ENCODE data around the gene ARF4.

Gene ARF4

DNA sequence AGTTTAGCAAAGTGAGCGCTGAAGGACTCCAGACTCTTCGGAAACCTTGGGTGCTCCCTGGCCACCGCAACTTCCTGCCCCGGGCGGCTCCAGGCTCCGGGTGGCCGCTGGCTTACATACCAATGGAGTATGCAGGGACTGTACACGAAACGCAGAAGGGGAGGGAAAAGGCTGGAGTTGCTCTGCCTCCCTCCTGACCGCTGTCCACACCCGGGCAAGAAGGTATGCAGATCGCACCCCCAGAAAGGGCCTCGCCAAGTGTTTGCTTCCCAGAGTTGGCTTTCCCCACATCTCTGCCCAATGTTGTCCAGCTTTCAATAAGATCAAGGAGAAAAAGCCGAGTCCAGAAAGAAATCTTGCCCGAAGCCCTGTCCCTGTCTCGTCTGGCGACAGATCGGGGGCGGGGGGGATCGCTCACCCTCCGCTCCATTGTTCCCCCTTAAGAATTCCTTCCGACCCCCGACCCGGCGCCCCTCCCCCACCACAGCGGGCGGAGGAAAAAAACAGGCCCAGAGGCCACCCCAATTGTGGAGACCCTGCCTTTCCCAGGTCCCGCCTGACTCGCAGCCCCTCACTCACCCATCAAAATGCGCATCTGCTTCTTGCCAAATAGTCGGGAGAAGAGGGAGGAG is 533 bp downstream of the ARF4 start:
- TF ChIP-seq, protein P1, sequence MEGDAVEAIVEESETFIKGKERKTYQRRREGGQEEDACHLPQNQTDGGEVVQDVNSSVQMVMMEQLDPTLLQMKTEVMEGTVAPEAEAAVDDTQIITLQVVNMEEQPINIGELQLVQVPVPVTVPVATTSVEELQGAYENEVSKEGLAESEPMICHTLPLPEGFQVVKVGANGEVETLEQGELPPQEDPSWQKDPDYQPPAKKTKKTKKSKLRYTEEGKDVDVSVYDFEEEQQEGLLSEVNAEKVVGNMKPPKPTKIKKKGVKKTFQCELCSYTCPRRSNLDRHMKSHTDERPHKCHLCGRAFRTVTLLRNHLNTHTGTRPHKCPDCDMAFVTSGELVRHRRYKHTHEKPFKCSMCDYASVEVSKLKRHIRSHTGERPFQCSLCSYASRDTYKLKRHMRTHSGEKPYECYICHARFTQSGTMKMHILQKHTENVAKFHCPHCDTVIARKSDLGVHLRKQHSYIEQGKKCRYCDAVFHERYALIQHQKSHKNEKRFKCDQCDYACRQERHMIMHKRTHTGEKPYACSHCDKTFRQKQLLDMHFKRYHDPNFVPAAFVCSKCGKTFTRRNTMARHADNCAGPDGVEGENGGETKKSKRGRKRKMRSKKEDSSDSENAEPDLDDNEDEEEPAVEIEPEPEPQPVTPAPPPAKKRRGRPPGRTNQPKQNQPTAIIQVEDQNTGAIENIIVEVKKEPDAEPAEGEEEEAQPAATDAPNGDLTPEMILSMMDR (IDR thresholded peaks at IDR 0.05; ENCODE audit: borderline replicate concordance, insufficient read depth, low read depth, low read length) = no peak
- peak overlapping the region; percentile 98 for H3K4me3 ChIP-seq (ENCODE audit: low read depth, low read length)

DNA sequence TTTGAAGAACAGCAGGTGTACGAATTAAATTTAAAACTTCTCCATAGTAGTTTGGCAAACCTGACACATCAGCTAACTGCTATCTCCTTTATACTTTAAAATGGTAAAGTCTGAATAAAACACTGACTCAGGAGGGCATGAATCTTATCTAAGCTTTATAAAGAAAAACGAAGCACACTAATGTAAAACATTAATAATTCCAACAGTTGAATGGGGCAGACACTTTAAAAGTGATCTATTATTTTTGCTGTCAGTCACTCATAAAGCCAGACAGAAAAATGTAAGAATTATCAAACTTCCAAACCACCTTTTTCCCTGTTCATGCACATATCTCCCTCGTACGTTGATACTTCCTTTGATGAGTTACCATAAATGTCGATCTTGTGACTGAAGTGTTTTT is 2.6 kb downstream of the ARF4 start:
- no peak overlapping the region for H3K4me3 ChIP-seq (ENCODE audit: low read depth, low read length)
- TF ChIP-seq, protein P1 (IDR thresholded peaks at IDR 0.05; ENCODE audit: borderline replicate concordance, insufficient read depth, low read depth, low read length) = no peak

DNA sequence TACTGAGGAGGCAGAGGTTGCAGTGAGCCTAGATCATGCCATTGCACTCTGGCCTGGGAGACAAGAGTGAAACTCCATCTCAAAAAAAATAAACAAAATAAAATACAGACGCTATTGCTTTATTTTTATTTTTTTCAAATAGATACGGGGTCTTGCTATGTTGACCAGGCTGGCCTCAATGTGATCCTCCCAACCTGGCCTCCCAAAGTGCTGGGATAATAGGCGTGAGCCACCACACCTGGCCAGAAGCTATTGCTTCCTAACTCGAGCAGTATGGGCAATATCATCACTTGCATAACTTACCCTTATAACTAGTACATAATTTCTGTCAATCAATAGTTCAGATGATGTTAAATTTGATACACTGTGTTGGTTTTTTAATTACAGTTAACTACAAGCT is 3.0 kb downstream of the ARF4 start:
- TF ChIP-seq, protein P1 (IDR thresholded peaks at IDR 0.05; ENCODE audit: borderline replicate concordance, insufficient read depth, low read depth, low read length) = no peak
- no peak overlapping the region for H3K4me3 ChIP-seq (ENCODE audit: low read depth, low read length)

DNA sequence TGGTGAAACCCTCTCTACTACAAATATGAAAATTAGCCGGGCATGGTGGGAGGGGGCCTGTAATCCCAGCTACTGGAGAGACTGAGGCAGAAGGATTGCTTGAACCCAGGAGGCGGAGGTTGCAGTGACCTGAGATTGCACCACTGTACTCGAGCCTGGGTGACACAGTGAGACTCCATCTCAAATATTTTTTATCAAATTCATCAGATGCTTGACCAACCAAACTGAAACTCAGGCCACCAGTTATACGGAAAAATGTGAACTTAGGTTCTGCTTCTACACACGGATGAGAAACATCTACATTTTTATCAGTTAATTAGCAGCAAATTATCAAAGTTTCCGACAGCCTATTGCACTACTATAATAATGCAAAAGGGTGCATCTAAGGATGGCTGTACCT is 4.8 kb downstream of the ARF4 start:
- TF ChIP-seq, protein P1 (IDR thresholded peaks at IDR 0.05; ENCODE audit: borderline replicate concordance, insufficient read depth, low read depth, low read length) = no peak
- no peak overlapping the region for H3K4me3 ChIP-seq (ENCODE audit: low read depth, low read length)

DNA sequence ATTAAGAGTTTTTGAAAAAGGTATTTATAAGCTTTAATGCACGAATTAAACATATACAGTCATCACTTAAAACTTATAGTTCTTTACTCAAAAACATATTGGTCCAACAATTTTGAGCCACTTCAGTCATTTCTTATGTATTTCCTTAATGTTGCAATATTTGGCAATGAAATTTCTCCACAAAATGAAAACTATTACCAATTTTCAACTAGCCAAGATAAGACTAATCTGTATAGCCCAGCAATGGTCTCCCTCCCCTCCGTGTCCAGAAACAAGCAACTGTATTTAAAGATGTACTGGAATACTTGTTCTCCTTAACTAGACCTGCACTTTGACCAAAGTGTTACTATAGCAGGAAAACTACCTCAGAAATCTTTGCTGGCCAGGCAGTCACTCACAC is 9.2 kb downstream of the ARF4 start:
- H3K4me3 ChIP-seq (ENCODE audit: low read depth, low read length) = no peak overlapping the region
- TF ChIP-seq, protein P1 (IDR thresholded peaks at IDR 0.05; ENCODE audit: borderline replicate concordance, insufficient read depth, low read depth, low read length) = no peak

DNA sequence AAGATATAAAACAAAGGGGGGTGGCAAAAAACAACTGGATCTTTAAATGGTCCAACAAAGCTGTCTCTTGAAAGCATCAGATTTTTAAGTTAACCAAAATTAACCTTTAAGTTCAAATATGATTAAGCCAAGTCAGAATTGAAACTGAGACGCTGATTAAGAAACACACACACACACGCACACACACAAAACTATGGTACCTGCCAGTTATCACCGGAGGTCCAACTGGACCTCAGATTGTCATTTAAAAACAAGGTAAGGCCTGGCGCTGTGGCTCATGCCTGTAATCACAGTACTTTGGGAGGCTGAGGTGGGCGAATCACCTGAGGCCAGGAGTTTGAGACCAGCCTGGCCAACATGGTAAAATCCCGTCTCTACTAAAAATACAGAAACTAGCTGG is 10.4 kb downstream of the ARF4 start:
- no peak overlapping the region for H3K4me3 ChIP-seq (ENCODE audit: low read depth, low read length)
- TF ChIP-seq, protein P1 (IDR thresholded peaks at IDR 0.05; ENCODE audit: borderline replicate concordance, insufficient read depth, low read depth, low read length) = no peak

DNA sequence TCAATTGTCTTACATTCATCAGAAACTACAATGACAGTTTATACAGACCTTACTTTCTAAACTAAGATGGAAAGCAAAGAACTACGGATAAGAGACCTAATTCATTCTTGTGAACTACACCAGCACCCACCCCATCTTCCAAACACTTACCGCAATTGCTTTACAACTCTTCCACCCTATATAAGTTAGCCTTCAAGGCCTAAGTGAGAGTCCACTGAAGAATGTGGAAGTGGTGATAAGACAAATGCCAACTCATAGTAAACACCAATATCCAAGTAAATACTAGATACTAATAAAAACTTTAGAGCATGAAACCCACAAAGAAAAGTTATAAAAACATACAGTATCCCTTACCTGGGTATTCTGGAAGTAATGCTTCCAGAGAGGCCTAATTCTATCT is 13.6 kb downstream of the ARF4 start:
- no peak overlapping the region for H3K4me3 ChIP-seq (ENCODE audit: low read depth, low read length)
- TF ChIP-seq, protein P1 (IDR thresholded peaks at IDR 0.05; ENCODE audit: borderline replicate concordance, insufficient read depth, low read depth, low read length) = no peak

All from GM12875 (cell line).